Karpas-422 (cell line): ENCODE data around the gene UCN2. TPM values are rescaled to one million over a fixed set of nuclear protein-coding genes. Genes with fewer than 3 reads are reported as not detected.
A peak's percentile ranks its signal among the peaks of the same experiment; 100 is the strongest.

ENCODE experiments used
- DNase-seq: peaks from one replicate; pipeline ENCODE4 v3.0.0-alpha.2; 2015
- H2AFZ ChIP-seq: fragments of 200-600 bp; sonication (generic); 2 replicates; pipeline ENCODE4 v1.6.1; 2014; ENCODE audit warnings: antibody characterized with exemption, low read length, mixed read lengths
- H3K27ac ChIP-seq: fragments of 200-600 bp; sonication (generic); 2 replicates; pipeline ENCODE4 v1.5.1; 2014; ENCODE audit warnings: mild to moderate bottlenecking, low read length, moderate library complexity
- H3K27me3 ChIP-seq: fragments of 200-600 bp; sonication (generic); 2 replicates; pipeline ENCODE4 v1.6.1; 2014; ENCODE audit warnings: low read length, mixed read lengths
- H3K36me3 ChIP-seq: fragments of 200-600 bp; sonication (generic); 2 replicates; pipeline ENCODE4 v1.6.1; 2014; ENCODE audit warnings: low read length, mixed read lengths; ENCODE audit not compliant: insufficient read depth
- H3K4me1 ChIP-seq: fragments of 200-600 bp; sonication (generic); 2 replicates; pipeline ENCODE4 v1.6.1; 2014; ENCODE audit warnings: mild to moderate bottlenecking, low read length, mixed read lengths
- H3K4me2 ChIP-seq: fragments of 200-600 bp; sonication (generic); 2 replicates; pipeline ENCODE4 v1.6.1; 2014; ENCODE audit warnings: low read length, low read depth, mild to moderate bottlenecking; ENCODE audit not compliant: poor library complexity, severe bottlenecking
- H3K4me3 ChIP-seq: fragments of 200-600 bp; sonication (generic); 2 replicates; pipeline ENCODE4 v1.5.1; 2014; ENCODE audit warnings: mild to moderate bottlenecking, antibody characterized with exemption, low read length, mixed read lengths
- H3K79me2 ChIP-seq: fragments of 200-600 bp; sonication (generic); 2 replicates; pipeline ENCODE4 v1.6.1; 2014; ENCODE audit warnings: mild to moderate bottlenecking, low read length, mixed read lengths
- H3K9ac ChIP-seq: fragments of 200-600 bp; sonication (generic); 2 replicates; pipeline ENCODE4 v1.6.0; 2014; ENCODE audit warnings: low read length
- H3K9me2 ChIP-seq: fragments of 200-600 bp; sonication (generic), shearing (Covaris generic); replicated peaks from 2 replicates; pipeline ENCODE4 v1.6.0; 2014; ENCODE audit warnings: mild to moderate bottlenecking, low read length, moderate library complexity; ENCODE audit not compliant: insufficient read depth
- H3K9me3 ChIP-seq: fragments of 300-700, 200-600 bp; sonication (generic); 2 replicates; pipeline ENCODE4 v1.6.1; 2014; ENCODE audit warnings: low read length, mixed read lengths
- H4K20me1 ChIP-seq: fragments of 200-600 bp; sonication (generic); 2 replicates; pipeline ENCODE4 v1.6.1; 2014; ENCODE audit warnings: mild to moderate bottlenecking, antibody characterized with exemption, low read length, low read depth; ENCODE audit not compliant: insufficient read depth
- total RNA-seq: library from RNA; depleted of rRNA; stranded (reverse); fragments of >200 nt; shearing (Covaris generic); gene quantifications from 2 replicates; pipeline ENCODE4 v1.2.3, GENCODE V29; 2014; ENCODE audit warnings: low replicate concordance

The UCN2 gene
- total RNA-seq, 1 experiment from 2014 or later, result not detected

DNA sequence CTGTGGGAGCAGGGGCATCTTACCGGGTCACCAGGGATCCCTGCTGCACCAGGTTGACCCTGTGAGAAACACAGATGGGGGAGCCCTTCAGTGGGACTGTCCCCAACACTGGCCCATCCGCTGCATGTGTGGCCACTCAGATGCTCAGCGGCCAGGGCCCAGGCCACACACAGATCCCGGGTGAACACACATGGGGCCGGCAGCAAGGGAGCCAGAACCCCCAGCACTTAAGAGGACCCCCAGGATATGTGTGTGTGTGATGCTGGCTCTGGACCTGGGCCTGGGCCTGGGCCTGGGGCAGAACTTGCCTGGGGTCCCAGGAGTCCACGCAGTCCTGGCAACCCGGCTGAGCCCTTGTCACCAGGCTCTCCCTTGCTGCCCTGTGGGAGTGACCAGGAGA, 4.9 kb upstream of the UCN2 start:
- Histone ChIP-seq H3K36me3 (no peaks in the 10 kb centered on the region), H4K20me1 (no peaks in the 10 kb centered on the region), H3K9me3 (no peaks in the 10 kb centered on the region), H3K4me3 (no peak overlapping the region), H2AFZ (no peak overlapping the region), H3K9me2 (no peaks in the 10 kb centered on the region), H3K9ac (no peak overlapping the region), H3K4me2 (no peak overlapping the region), H3K79me2 (no peaks in the 10 kb centered on the region), H3K4me1 (peaks cover 10% of the 10 kb centered on the region), H3K27ac (no peak overlapping the region), H3K27me3 (no peaks in the 10 kb centered on the region)
- DNase-seq, result no peak

DNA sequence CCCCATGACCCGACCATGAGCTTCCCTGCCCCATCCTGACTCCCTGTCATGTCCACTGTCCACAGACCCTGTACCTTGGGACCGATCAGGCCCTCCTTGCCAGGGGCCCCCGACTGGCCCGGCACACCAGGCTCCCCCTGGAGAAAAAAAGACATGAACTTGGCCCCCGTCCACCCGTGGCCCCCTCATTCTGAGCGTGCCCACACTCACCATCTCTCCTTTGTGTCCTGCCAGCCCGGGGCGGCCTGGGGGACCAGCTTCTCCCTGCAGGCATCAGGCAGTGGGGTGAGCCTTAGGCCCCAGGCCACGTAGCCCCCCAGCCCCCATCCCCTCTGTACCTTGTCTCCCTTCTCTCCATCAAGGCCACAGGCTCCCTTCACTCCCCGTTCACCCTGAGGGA, 3.9 kb upstream of the UCN2 start:
- H3K36me3 ChIP-seq, result no peaks in the 10 kb centered on the region
- no peaks in the 10 kb centered on the region for H3K9me3 ChIP-seq
- no peak overlapping the region for H2AFZ ChIP-seq
- H3K4me1 ChIP-seq, result peaks cover 10% of the 10 kb centered on the region
- H3K27ac ChIP-seq, result no peak overlapping the region
- no peaks in the 10 kb centered on the region for H3K27me3 ChIP-seq
- H3K79me2 ChIP-seq, result no peaks in the 10 kb centered on the region
- no peaks in the 10 kb centered on the region for H3K9me2 ChIP-seq
- DNase-seq, result no peak
- no peak overlapping the region for H3K4me2 ChIP-seq
- H3K9ac ChIP-seq, result no peak overlapping the region
- no peaks in the 10 kb centered on the region for H4K20me1 ChIP-seq
- H3K4me3 ChIP-seq, result no peak overlapping the region

DNA sequence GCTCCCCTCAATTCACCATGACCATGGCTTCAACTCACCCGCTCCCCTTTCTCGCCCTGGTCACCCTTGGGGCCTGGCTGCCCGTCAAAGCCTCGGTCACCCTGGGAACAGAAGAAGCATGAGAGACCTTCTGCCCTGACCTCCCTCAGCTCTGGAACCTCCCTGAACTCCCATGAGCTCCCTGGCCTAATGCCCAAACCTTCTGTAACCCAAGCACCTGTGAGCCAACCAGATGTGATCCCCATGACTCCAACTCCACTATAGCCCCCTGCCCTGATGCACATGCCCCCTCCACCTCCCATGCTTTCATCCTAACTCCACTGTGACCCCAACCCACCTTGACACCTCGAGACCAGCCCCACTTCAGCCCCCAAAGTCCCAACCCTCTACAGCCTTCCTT, 3.5 kb upstream of the UCN2 start:
- Histone ChIP-seq H3K4me1 (peaks cover 10% of the 10 kb centered on the region), H3K79me2 (no peaks in the 10 kb centered on the region), H3K9me3 (no peaks in the 10 kb centered on the region), H3K4me2 (no peak overlapping the region), H3K4me3 (no peak overlapping the region), H3K27me3 (no peaks in the 10 kb centered on the region), H2AFZ (no peak overlapping the region), H4K20me1 (no peaks in the 10 kb centered on the region), H3K27ac (no peak overlapping the region), H3K9ac (no peak overlapping the region), H3K9me2 (no peaks in the 10 kb centered on the region), H3K36me3 (no peaks in the 10 kb centered on the region)
- no peak for DNase-seq

DNA sequence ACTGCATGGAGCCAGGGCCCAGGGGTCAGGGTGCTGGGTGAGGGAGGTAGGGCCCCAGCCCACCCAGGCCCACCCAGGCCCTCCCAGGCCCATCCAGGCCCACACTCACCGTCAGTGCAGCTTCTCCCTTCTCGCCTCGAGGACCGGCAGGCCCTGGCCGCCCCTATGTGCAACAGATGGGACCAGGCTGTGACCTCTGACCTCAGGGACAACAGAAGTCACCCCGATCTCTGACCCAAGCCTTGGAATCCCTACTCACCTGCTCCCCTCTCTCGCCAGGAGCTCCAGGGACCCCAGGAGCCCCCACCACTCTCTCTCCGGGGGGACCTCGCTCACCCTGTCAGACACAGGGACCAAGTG, 2.8 kb upstream of the UCN2 start:
- no peak overlapping the region for H3K4me2 ChIP-seq
- no peaks in the 10 kb centered on the region for H3K36me3 ChIP-seq
- no peak overlapping the region for H3K9ac ChIP-seq
- H3K9me2 ChIP-seq, result no peaks in the 10 kb centered on the region
- no peak for DNase-seq
- H3K79me2 ChIP-seq, result no peaks in the 10 kb centered on the region
- no peaks in the 10 kb centered on the region for H3K27me3 ChIP-seq
- H3K9me3 ChIP-seq, result no peaks in the 10 kb centered on the region
- peaks cover 10% of the 10 kb centered on the region for H3K4me1 ChIP-seq
- H2AFZ ChIP-seq, result no peak overlapping the region
- no peak overlapping the region for H3K4me3 ChIP-seq
- H3K27ac ChIP-seq, result no peak overlapping the region
- no peaks in the 10 kb centered on the region for H4K20me1 ChIP-seq

DNA sequence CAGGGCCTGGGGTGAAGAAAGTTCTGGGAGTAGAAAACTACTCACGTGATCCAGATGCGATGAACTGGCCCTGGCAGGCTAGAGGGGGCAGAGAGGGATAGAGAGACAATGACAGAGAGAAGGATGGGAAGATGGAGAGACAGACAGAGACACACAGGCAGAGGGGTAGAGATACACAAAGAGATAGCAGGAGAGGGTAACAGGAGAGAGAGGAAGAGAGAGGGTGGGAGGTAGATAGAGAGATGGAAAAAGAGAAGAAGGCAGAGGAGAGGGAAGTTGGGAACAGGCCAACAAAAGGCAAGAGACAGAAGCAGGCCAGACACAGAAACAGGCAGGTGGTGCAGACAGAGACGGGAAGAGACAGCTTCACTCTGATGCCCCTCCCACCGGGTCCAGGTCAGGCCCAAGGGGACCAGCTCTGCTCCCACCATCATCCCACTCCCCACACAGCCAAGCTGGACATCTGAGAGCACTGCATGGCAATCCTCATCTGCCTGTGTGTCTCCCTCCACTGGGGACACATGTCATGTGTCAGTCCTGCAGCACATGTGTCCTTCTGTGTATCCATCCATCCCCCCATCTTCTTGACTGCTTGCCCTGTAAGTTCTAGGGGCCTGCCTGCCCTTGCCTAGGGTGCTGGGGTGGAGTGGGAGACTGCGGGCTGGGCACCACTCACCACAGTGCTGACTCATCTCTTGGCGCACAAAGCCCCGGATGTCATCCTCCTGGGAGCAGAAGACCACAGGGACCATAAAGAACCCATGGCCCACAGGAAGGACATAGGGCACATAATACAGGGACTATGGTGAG, 2.2 kb upstream of the UCN2 start:
- no peaks in the 10 kb centered on the region for H3K79me2 ChIP-seq
- H3K4me3 ChIP-seq, result no peak overlapping the region
- H3K9me2 ChIP-seq, result no peaks in the 10 kb centered on the region
- no peaks in the 10 kb centered on the region for H3K36me3 ChIP-seq
- H2AFZ ChIP-seq, result no peak overlapping the region
- DNase-seq, result peak; percentile 55
- no peaks in the 10 kb centered on the region for H3K27me3 ChIP-seq
- H3K9ac ChIP-seq, result peak overlapping the region; percentile 30; the same call in 1 of the 2 replicates
- H4K20me1 ChIP-seq, result no peaks in the 10 kb centered on the region
- H3K4me2 ChIP-seq, result no peak overlapping the region
- H3K27ac ChIP-seq, result no peak overlapping the region
- H3K4me1 ChIP-seq, result peaks cover 12% of the 10 kb centered on the region
- H3K9me3 ChIP-seq, result no peaks in the 10 kb centered on the region

DNA sequence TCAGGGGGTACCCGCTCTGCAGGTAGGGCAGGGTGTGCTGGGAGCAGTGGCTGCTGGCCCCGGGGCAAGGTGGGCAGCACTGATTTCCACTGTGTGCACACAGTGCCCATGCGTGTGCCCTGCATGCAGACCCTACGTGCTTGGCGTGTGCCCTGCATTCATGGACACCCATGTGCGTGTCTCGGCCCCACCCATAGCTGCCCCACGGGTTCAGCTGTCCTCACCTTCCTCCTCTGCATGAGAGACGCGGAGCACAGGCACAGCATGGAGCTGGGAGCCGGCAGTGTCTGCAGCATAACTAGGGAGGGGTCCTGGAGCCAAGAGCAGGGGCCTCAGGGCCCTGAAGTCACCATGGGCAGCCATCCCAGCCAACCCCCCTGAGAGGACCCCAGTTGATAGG, 1.6 kb upstream of the UCN2 start:
- Histone ChIP-seq H3K36me3 (no peaks in the 10 kb centered on the region), H3K4me1 (peaks cover 18% of the 10 kb centered on the region), H3K27me3 (no peaks in the 10 kb centered on the region), H3K9ac (no peak overlapping the region), H3K9me3 (no peaks in the 10 kb centered on the region), H2AFZ (no peak overlapping the region), H3K4me3 (no peak overlapping the region), H3K27ac (no peak overlapping the region), H4K20me1 (no peaks in the 10 kb centered on the region), H3K79me2 (no peaks in the 10 kb centered on the region), H3K4me2 (no peak overlapping the region), H3K9me2 (no peaks in the 10 kb centered on the region)
- DNase-seq, result no peak

DNA sequence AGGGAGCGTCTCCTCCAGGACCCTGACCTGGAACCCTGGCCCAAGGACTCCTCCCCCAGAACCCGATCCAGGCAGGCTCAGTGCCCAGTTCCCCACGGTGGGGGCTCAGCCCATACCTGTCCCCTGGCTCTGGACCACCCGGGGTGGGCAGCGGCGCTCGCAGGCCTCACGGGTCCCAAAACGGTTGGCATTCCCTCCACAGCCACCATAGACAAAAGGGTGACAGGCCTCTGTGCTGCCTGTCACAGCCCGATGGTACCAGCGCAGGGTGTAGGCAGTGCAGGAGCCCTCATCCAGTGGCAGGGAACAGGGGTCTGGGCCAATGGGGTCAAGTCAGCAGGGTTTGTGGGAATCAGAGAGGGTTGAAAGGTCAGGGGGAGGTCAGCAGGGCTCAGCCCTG, 1.1 kb upstream of the UCN2 start:
- Histone ChIP-seq H3K4me2 (no peak overlapping the region), H3K27ac (no peak overlapping the region), H3K79me2 (no peaks in the 10 kb centered on the region), H3K9ac (no peak overlapping the region), H3K4me1 (peaks cover 22% of the 10 kb centered on the region), H3K4me3 (no peak overlapping the region), H4K20me1 (no peaks in the 10 kb centered on the region), H3K36me3 (no peaks in the 10 kb centered on the region), H3K9me2 (no peaks in the 10 kb centered on the region), H3K27me3 (no peaks in the 10 kb centered on the region), H2AFZ (no peak overlapping the region), H3K9me3 (no peaks in the 10 kb centered on the region)
- no peak for DNase-seq

DNA sequence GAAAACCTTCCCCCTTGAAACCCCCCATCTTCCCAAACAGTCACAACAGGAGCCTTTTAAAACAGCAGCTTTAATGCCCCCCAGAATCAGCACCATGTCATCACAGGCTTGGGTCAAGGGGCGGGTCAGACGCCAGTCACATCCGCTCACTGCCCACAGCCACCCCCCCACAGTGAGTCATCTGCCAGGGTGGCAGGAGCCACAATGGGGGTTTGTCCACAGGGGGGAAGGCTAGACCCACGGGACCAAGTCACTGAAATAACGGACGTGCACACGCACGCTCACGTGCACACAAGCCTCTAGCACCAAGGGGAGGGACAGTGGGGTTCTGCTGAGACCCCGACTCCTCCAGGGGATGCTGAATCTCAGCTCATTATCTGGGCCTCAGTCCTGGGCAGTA, 441 bp upstream of the UCN2 start:
- H3K36me3 ChIP-seq, result no peaks in the 10 kb centered on the region
- no peaks in the 10 kb centered on the region for H3K27me3 ChIP-seq
- no peaks in the 10 kb centered on the region for H4K20me1 ChIP-seq
- no peak overlapping the region for H3K27ac ChIP-seq
- H3K9me3 ChIP-seq, result no peaks in the 10 kb centered on the region
- H2AFZ ChIP-seq, result no peak overlapping the region
- H3K4me2 ChIP-seq, result no peak overlapping the region
- H3K4me1 ChIP-seq, result peaks cover 22% of the 10 kb centered on the region
- no peak overlapping the region for H3K9ac ChIP-seq
- H3K79me2 ChIP-seq, result no peaks in the 10 kb centered on the region
- H3K4me3 ChIP-seq, result no peak overlapping the region
- H3K9me2 ChIP-seq, result no peaks in the 10 kb centered on the region
- DNase-seq, result no peak
